ENCODE data around the gene AGPS. TPM values are rescaled to one million over a fixed set of nuclear protein-coding genes. Genes with fewer than 3 reads are reported as not detected.

The AGPS gene
- total and polyA plus RNA-seq, 4 donors = 6.3 to 46.9 (median 18.3) TPM

DNA sequence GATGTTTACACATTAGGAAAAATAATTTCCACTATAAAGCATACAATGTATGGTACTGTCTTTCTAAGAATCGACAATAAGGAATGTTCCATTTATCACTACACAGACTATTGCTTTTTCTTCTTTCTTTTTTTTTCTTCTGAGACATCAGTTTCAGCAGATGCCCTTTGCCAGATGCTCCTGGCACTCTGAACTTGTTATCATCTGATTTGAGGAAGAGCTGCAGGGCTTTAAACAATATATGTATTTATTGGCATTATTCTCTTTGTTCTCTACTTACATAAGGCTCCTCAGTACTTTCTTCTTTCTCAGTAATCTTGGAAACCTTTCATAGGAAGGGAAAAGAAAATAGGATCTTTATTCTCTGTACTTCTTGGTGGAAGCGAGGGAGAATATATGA is 45.0 kb upstream of the AGPS start:
- peaks cover 0 to 4% (median 0%) of the 10 kb centered on the region in 4 donors for H3K4me1 ChIP-seq (ENCODE audit: control insufficient read depth in 4 of 4, insufficient read depth in 4 of 4, low read length in 3 of 4)
- no peaks in the 10 kb centered on the region for H3K27me3 ChIP-seq (ENCODE audit: control insufficient read depth in 4 of 4, insufficient read depth in 4 of 4, low read length in 3 of 4)
- H3K9ac ChIP-seq (ENCODE audit: low read depth in 1 of 2, low read length in 2 of 2) = no peak overlapping the region
- H3K9me3 ChIP-seq (ENCODE audit: control insufficient read depth in 4 of 4, low read length in 3 of 4) = no peaks in the 10 kb centered on the region
- H3K36me3 ChIP-seq (ENCODE audit: control insufficient read depth in 4 of 4, insufficient read depth in 3 of 4, low read depth in 1 of 4, low read length in 3 of 4) = no peaks in the 10 kb centered on the region
- WGBS = 89% methylated on average over 2 of the region's 2 CpGs
- H3K27ac ChIP-seq (ENCODE audit: low read depth in 1 of 2, low read length in 2 of 2) = no peak overlapping the region
- no peak for DNase-seq (ENCODE audit: low spot score)
- TF ChIP-seq, protein P1, sequence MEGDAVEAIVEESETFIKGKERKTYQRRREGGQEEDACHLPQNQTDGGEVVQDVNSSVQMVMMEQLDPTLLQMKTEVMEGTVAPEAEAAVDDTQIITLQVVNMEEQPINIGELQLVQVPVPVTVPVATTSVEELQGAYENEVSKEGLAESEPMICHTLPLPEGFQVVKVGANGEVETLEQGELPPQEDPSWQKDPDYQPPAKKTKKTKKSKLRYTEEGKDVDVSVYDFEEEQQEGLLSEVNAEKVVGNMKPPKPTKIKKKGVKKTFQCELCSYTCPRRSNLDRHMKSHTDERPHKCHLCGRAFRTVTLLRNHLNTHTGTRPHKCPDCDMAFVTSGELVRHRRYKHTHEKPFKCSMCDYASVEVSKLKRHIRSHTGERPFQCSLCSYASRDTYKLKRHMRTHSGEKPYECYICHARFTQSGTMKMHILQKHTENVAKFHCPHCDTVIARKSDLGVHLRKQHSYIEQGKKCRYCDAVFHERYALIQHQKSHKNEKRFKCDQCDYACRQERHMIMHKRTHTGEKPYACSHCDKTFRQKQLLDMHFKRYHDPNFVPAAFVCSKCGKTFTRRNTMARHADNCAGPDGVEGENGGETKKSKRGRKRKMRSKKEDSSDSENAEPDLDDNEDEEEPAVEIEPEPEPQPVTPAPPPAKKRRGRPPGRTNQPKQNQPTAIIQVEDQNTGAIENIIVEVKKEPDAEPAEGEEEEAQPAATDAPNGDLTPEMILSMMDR (IDR thresholded peaks at IDR 0.05; ENCODE audit: low read depth, low read length, missing input control) = no peak
- TF ChIP-seq, protein P2, sequence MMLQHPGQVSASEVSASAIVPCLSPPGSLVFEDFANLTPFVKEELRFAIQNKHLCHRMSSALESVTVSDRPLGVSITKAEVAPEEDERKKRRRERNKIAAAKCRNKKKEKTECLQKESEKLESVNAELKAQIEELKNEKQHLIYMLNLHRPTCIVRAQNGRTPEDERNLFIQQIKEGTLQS (IDR thresholded peaks at IDR 0.05) = no peak
- no peak for TF ChIP-seq GABPA (IDR thresholded peaks at IDR 0.05 in 1 of 2, conservative IDR thresholded peaks at IDR 0.05 in 1 of 2)
- TF ChIP-seq HNF4G (IDR thresholded peaks at IDR 0.05) = no peak
- no peak for TF ChIP-seq FOXA1 (IDR thresholded peaks at IDR 0.05)
- TF ChIP-seq FOXA2 (IDR thresholded peaks at IDR 0.05) = no peak
- TF ChIP-seq RXRA (IDR thresholded peaks at IDR 0.05) = no peak
- no peak for TF ChIP-seq EGR1 (IDR thresholded peaks at IDR 0.05; ENCODE audit: low read depth in 2 of 2)
- H3K4me3 ChIP-seq (ENCODE audit: low read depth in 1 of 3, low read length in 3 of 3) = no peak overlapping the region

DNA sequence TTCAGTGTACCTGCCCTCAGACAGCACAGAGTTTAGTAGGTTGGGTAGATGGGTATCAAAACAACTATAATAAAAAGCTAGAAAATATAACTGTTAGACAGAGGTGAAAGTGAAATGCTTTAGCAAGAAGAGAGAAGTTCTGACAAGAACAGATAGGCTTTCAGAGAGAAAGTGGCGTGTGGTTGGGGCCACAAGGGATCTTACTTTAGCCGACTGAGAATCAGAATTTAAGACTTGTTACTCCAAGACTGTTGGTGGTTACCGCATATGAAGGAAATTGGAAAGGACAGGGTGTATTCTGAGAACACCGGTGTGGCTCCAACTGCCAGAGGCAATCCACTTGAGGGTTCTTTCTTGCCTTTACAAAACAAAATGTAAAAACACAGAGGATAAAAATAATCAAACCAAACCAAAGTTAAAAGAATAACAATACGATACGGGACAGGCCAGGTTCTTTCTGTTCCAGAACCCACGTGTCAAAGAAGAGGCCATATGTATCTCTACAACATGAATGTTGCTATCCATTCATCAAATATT is 44.4 kb upstream of the AGPS start:
- Histone ChIP-seq H3K4me1 (ENCODE audit: control insufficient read depth in 4 of 4, insufficient read depth in 4 of 4, low read length in 3 of 4) (peaks cover 0 to 4% (median under 1%) of the 10 kb centered on the region in 4 donors), H3K27me3 (ENCODE audit: control insufficient read depth in 4 of 4, insufficient read depth in 4 of 4, low read length in 3 of 4) (no peaks in the 10 kb centered on the region), H3K9ac (ENCODE audit: low read depth in 1 of 2, low read length in 2 of 2) (no peak overlapping the region), H3K36me3 (ENCODE audit: control insufficient read depth in 4 of 4, insufficient read depth in 3 of 4, low read depth in 1 of 4, low read length in 3 of 4) (no peaks in the 10 kb centered on the region), H3K9me3 (ENCODE audit: control insufficient read depth in 4 of 4, low read length in 3 of 4) (no peaks in the 10 kb centered on the region), H3K27ac (ENCODE audit: low read depth in 1 of 2, low read length in 2 of 2) (no peak overlapping the region), H3K4me3 (ENCODE audit: low read depth in 1 of 3, low read length in 3 of 3) (no peak overlapping the region)
- TF ChIP-seq TAF1 (conservative IDR thresholded peaks at IDR 0.05) (no peak), FOXA1 (IDR thresholded peaks at IDR 0.05) (no peak), FOXA2 (IDR thresholded peaks at IDR 0.05) (no peak), RXRA (IDR thresholded peaks at IDR 0.05) (no peak), JUND (IDR thresholded peaks at IDR 0.05) (no peak), GABPA (IDR thresholded peaks at IDR 0.05 in 1 of 2, conservative IDR thresholded peaks at IDR 0.05 in 1 of 2) (no peak), SP1 (IDR thresholded peaks at IDR 0.05) (no peak), NR2F2 (IDR thresholded peaks at IDR 0.05) (no peak), RAD21 (IDR thresholded peaks at IDR 0.05) (no peak), YY1 (IDR thresholded peaks at IDR 0.05) (no peak), EGR1 (IDR thresholded peaks at IDR 0.05; ENCODE audit: low read depth in 2 of 2) (no peak)
- TF ChIP-seq, protein P2 (IDR thresholded peaks at IDR 0.05) = no peak
- TF ChIP-seq, protein P3, sequence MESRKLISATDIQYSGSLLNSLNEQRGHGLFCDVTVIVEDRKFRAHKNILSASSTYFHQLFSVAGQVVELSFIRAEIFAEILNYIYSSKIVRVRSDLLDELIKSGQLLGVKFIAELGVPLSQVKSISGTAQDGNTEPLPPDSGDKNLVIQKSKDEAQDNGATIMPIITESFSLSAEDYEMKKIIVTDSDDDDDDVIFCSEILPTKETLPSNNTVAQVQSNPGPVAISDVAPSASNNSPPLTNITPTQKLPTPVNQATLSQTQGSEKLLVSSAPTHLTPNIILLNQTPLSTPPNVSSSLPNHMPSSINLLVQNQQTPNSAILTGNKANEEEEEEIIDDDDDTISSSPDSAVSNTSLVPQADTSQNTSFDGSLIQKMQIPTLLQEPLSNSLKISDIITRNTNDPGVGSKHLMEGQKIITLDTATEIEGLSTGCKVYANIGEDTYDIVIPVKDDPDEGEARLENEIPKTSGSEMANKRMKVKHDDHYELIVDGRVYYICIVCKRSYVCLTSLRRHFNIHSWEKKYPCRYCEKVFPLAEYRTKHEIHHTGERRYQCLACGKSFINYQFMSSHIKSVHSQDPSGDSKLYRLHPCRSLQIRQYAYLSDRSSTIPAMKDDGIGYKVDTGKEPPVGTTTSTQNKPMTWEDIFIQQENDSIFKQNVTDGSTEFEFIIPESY (IDR thresholded peaks at IDR 0.05) = no peak
- TF ChIP-seq, protein P4, sequence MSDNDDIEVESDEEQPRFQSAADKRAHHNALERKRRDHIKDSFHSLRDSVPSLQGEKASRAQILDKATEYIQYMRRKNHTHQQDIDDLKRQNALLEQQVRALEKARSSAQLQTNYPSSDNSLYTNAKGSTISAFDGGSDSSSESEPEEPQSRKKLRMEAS (IDR thresholded peaks at IDR 0.05) = no peak
- TF ChIP-seq, protein P1 (IDR thresholded peaks at IDR 0.05; ENCODE audit: low read depth, low read length, missing input control) = no peak
- DNase-seq (ENCODE audit: low spot score) = no peak
- WGBS = 73% methylated on average over 7 of the region's 7 CpGs
